Astrocyte of the hippocampus (primary cell): ENCODE measurements around the gene JDP2.

Experiments
- DNase-seq: peaks from one replicate; pipeline ENCODE4 v3.0.0; 2011; ENCODE audit warnings: low read depth, low spot score

Gene JDP2

DNA sequence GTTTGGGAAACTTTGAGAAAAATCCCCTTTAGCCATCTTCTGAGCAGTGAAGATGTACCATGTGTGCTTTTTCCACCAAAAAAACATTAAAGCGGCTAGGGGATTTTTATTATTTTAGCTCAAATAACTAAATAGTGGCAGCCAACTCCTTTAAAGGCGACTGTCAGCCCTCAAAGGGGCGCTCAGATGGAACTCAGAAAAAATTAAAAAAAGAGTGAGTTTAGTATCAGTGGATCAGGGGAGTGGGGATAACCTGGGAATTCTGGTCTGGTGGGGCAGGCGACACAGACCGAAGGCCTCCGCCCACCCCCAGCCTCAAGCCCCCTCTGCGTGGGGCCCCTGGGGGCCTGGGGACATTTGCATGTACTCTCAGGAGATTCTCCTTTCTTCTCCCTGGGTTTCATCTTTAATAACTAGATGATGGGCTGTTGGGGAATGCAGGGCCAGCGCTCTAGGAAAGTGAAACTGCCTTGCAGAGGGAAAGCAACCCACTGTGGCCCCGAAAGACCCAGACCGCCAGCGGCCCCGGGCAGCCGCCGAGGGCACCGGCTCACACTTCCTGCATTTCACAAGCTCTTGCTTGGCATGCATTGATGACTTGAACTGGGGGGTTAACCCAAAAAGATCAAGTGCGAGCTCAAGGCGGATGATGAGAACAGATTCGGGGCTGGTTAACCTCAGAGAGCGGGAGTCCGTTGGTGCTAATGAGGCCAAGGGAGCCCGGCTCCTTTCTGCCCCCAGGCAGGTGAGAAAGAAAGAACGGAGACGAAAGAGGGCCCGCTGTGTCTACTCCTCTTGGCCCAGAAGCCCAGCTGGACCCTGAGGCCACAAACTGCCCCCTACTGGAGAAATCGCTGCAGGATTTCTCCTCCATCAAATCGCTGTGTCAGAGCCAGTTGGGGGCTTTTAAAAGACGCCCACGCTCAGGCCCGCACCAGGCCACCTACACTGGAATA lies 87.1 kb downstream of the JDP2 start:
- DNase-seq = peak; percentile 16

DNA sequence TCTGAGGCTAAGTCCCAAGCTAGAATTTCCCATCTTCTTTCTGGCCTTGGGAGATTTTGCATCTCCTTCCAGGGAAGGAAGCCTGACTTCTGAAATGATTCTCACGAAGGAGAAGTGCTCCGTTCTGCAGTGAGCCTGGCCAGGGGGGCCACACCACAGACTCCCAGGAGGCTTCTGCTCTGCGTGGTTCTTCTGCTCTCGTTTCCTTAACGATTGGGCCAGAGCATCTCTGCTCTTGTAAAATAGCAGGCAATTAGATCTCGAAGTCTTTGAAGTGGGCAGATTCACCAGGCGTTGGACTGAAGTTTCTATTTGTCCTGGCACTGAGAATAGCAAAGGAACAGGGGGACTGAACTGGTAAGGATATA lies 87.8 kb downstream of the JDP2 start:
- no peak for DNase-seq

DNA sequence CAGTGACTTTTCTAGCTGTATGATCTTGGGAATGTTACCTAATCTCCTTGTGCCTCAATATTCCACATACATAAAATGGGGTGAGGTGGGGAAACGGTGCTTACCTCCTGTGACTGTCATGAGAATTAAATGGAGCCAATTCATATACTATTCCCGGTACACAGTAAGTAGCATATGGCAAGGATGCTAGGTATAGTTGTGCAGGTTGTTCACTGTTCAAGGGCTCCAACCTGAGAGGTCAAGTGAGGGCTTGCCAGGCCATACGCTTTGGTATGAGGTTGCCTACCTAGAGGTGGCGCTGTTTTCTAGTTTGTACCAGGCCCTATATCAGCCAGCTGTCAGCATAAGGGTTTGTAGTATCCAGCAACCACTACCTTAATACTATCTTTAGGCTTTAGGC lies 90.8 kb downstream of the JDP2 start:
- DNase-seq = no peak

DNA sequence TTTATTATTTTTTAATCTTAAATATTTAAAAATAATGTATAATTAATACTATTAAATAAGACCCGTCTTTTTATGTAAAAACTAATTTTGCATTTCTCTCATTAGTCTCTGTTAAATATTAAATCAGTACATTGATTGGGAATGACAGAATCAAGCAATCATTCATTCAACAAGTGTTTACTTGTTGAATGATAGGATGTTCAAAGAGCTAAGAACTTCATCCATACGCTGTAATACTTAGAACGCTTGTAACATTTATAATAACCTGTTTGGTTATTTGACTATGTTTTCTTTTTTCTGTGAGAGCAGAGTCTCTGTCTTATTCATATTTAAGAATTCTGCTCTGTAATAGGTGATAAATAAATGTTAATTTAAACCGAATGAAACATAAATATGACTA lies 91.6 kb downstream of the JDP2 start:
- DNase-seq = no peak

DNA sequence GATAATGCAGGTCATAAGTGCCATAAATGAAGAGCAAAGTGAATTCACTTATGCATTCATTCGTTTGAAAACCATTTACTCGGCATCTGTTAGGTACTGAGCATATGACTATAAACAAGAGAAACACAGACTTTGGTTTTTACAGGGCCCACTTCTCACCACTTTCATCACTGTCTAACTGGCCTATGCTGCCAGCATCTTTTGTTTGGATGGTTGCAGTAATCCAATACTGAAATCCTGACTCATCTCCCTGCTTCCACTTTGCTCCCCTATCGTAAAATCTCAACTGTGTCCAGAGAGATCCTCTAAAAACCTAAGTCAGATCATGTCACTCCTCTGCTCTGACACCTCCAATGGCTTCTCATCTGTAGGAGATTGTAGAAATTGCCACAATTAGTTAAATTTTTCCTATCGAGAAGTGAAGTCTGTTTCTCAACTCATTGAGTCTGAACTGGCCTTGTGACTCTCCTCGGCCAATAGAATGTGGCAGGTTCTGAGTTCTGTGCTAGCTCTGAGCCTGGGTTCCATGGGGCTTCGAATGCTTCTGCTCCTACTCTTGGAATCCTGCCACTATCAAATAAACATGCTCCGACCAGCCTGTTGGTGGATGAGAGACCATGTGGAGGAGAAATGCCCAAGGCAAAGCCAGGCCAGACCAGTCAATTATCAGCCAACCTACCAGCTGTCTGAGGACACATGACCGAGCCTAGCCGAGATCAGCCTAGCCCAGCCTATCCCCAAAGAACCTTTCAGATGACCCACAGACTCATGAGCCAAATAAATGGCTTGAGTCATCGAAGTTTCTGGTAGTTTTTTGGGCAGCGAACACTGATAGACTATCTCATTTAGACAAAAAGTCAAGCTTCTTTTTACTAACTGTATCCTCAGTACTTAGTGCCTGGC lies 92.3 kb downstream of the JDP2 start:
- peak; percentile 19 for DNase-seq

DNA sequence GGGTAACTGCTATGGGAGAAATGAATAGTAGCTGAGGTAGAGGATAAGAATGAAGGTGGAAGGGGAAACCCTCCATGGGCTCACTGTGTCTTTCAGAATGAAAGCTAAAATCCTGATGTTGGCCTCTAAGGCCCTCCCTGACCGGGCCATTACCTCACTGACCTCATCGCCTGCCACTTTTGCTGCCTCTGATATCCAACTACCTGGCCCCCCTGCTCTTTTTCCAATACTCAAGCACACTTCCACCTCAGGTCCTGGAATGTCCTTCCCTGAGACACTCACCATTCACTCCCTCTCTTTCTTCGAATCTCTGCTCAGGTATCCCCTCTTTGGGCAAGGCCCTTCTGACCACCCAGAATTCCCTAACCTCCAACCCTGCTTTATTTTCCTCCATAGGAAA lies 93.0 kb downstream of the JDP2 start:
- no peak for DNase-seq

DNA sequence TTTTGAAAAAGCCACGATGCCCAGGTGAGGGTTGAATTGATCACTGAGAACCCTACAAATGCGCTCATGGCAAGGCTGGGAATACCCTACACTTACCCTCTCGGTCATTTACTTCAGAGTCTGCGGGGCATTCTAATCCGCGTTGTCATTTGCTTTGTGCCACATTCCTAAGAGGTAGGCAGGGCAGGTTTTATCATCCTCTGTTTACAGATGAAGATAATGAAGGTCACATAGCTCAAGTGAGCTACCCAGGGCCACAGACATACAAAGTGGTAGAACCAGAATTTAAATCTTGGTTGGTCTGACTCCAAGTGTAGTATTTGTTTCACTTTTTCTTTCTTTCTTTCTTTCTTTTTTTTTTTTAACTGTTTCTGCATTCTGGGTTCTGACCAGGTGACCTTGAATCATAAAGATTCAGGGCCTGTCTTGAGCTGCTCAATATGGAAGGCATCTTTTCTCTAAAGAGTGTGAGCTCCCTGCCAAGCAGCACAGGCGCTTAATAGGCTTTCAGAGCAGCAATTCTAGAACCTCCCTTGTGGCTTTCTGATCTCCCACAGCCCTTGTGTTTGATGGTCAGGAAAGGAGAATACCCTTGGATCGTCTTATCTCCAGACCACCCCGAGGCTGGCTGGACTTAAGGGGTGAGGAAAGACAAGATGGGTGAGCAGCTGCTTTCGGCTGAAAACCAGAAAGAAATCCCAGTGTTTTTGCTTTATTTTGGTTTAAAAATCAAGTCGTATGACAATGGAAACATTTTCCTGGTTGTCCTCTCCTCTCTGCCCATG lies 93.8 kb downstream of the JDP2 start:
- no peak for DNase-seq

DNA sequence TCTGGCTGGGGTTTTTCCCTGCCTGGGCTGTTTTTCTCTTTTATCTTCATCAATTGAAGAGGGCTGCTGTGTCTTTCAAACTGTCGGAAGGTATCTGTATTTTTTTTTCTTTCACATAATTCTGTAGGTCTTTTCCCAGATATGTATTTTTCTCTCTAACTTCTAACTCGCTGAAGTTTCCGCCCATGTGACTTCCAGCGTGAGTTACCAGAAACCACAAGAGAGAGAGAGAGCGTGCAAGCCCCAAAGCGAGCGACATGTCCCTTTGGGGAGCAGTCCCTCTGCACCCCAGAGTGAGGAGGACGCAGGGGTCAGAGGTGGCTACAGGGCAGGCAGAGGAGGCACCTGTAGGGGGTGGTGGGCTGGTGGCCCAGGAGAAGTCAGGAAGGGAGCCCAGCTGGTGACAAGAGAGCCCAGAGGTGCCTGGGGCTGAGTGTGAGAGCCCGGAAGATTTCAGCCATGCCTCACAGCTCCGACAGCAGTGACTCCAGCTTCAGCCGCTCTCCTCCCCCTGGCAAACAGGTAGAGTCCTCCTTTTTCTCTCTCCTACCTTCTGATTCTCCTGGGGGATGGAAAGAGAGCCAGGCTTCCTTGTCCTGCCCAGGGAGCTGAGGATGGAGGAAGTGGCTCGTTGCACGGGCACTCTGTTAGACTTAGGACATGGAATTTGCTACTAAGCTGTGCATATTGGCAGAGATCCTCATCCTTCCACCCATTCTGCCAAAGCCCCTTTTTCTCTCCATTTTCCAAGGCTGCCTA lies 94.6 kb downstream of the JDP2 start, which contains the start of gene BATF:
BATF (plus strand) TSS at position 246 of the 759 bp plus-strand sequence; CDS start at position 460, 214 bp downstream.
- DNase-seq = no peak

DNA sequence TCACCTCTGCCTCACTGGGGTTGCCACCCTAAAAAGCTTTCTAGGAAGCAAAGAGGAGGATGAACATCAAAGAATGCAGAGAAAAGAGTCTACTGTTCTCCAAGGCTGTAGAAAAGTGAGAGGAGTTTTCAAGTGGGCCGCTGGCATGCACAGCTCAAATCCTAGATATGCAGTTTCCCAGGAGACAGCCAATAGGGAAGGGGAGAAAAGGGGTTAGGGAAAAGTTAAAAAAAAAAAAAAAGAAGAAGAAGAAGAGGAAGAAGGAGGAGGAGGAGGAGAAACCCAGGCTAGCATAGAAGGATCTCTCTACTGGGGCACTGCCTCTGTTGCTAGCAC lies 95.1 kb downstream of the JDP2 start:
- DNase-seq = no peak
